HG03064 (cell line): ENCODE measurements around the gene WWOX.

Experiments
- ATAC-seq: cut with Tn5 transposase; IDR thresholded peaks from one replicate; pipeline ENCODE4 v1.9.1; 2021; ENCODE audit warnings: low read depth; ENCODE audit not compliant: unreplicated experiment

WWOX gene

GRCh38 chr16:79114759-79115158 lies 1015.3 kb downstream of the WWOX start:
- no peak for ATAC-seq

GRCh38 chr16:79121906-79122305 lies 1022.5 kb downstream of the WWOX start:
- ATAC-seq = no peak

- no peak for ATAC-seq
Measured at GRCh38 chr16:79122343-79122742, 1022.9 kb downstream of the WWOX start.

- ATAC-seq = no peak
Measured at GRCh38 chr16:79124016-79124756, 1024.7 kb downstream of the WWOX start.

- no peak for ATAC-seq
Measured at GRCh38 chr16:79127766-79128165, 1028.3 kb downstream of the WWOX start.

- no peak for ATAC-seq
Measured at GRCh38 chr16:79128706-79129105, 1029.3 kb downstream of the WWOX start.

GRCh38 chr16:79130616-79131015 lies 1031.2 kb downstream of the WWOX start:
- ATAC-seq = no peak

GRCh38 chr16:79131321-79132075 lies 1032.0 kb downstream of the WWOX start:
- ATAC-seq = no peak

- ATAC-seq = no peak
Measured at GRCh38 chr16:79132701-79133100, 1033.2 kb downstream of the WWOX start.

GRCh38 chr16:79134300-79134699 lies 1034.8 kb downstream of the WWOX start:
- ATAC-seq = no peak

- no peak for ATAC-seq
Measured at GRCh38 chr16:79136955-79137354, 1037.5 kb downstream of the WWOX start.

GRCh38 chr16:79137426-79137939 lies 1038.0 kb downstream of the WWOX start:
- ATAC-seq = no peak

- no peak for ATAC-seq
Measured at GRCh38 chr16:79139799-79140198, 1040.3 kb downstream of the WWOX start.

GRCh38 chr16:79143026-79143425 lies 1043.6 kb downstream of the WWOX start:
- no peak for ATAC-seq

- no peak for ATAC-seq
Measured at GRCh38 chr16:79150151-79150550, 1050.7 kb downstream of the WWOX start.

GRCh38 chr16:79150632-79151310 lies 1051.3 kb downstream of the WWOX start:
- ATAC-seq = no peak

- no peak for ATAC-seq
Measured at GRCh38 chr16:79154086-79154485, 1054.6 kb downstream of the WWOX start.

GRCh38 chr16:79155471-79155870 lies 1056.0 kb downstream of the WWOX start:
- ATAC-seq = no peak

GRCh38 chr16:79155904-79156303 lies 1056.5 kb downstream of the WWOX start:
- no peak for ATAC-seq

GRCh38 chr16:79156761-79157160 lies 1057.3 kb downstream of the WWOX start:
- no peak for ATAC-seq

GRCh38 chr16:79158337-79158736 lies 1058.9 kb downstream of the WWOX start:
- ATAC-seq = no peak
